Neural cell (in vitro differentiated cells): ENCODE results near the gene COX15. TPM values are rescaled to one million over a fixed set of nuclear protein-coding genes. Genes with fewer than 3 reads are reported as not detected.

Experiments used
- H2AFZ ChIP-seq: fragments of 200-600, 300-800 bp; sonication (generic), shearing (Covaris generic); 2 replicates; pipeline ENCODE4 v1.6.0; 2014; ENCODE audit warnings: low read depth, mild to moderate bottlenecking, antibody characterized with exemption, low read length, moderate library complexity
- H3F3A ChIP-seq: fragments of 200-600 bp; shearing (Covaris generic); 2 replicates; pipeline ENCODE4 v1.6.1; 2016; ENCODE audit warnings: mild to moderate bottlenecking, moderate library complexity, mixed read lengths, antibody characterized with exemption, low read length; ENCODE audit not compliant: insufficient read depth, poor library complexity, severe bottlenecking
- H3K27ac ChIP-seq: fragments of 200-600, 300-800 bp; sonication (generic), shearing (Covaris generic); 2 replicates; pipeline ENCODE4 v1.5.1; 2014; ENCODE audit warnings: mild to moderate bottlenecking, low read length, moderate library complexity
- H3K27me3 ChIP-seq: fragments of 300-800, 200-600 bp; sonication (generic), shearing (Covaris generic); 2 replicates; pipeline ENCODE4 v1.6.0; 2014; ENCODE audit warnings: mild to moderate bottlenecking, low read depth, low read length, moderate library complexity; ENCODE audit not compliant: insufficient read depth
- H3K36me3 ChIP-seq: fragments of 300-800, 200-600 bp; sonication (generic), shearing (Covaris generic); 2 replicates; pipeline ENCODE4 v1.5.1; 2014; ENCODE audit warnings: mild to moderate bottlenecking, antibody characterized with exemption, low read length, moderate library complexity; ENCODE audit not compliant: insufficient read depth
- H3K4me2 ChIP-seq: fragments of 300-800, 200-600 bp; sonication (generic), shearing (Covaris generic); 2 replicates; pipeline ENCODE4 v1.6.0; 2014; ENCODE audit warnings: mild to moderate bottlenecking, low read length
- H3K4me3 ChIP-seq: fragments of 300-800, 200-600 bp; sonication (generic), shearing (Covaris generic); 2 replicates; pipeline ENCODE4 v1.5.1; 2014; ENCODE audit warnings: mild to moderate bottlenecking, low read length, moderate library complexity
- H3K79me2 ChIP-seq: fragments of 200-600 bp; shearing (Covaris generic); replicated peaks from 2 replicates; pipeline ENCODE4 v1.6.0; 2014; ENCODE audit warnings: mild to moderate bottlenecking, low read length, moderate library complexity; ENCODE audit not compliant: insufficient read depth
- H3K9ac ChIP-seq: fragments of 300-800, 200-600 bp; sonication (generic), shearing (Covaris generic); 2 replicates; pipeline ENCODE4 v1.6.1; 2016; ENCODE audit warnings: mild to moderate bottlenecking, low read length, mixed read lengths
- H3K9me2 ChIP-seq: fragments of 200-600 bp; shearing (Covaris generic); 2 replicates; pipeline ENCODE4 v1.6.1; 2016; ENCODE audit warnings: mild to moderate bottlenecking, low read length, mixed read lengths; ENCODE audit not compliant: insufficient read depth
- H3K9me3 ChIP-seq: fragments of 200-600, 300-800 bp; sonication (generic), shearing (Covaris generic); 2 replicates; pipeline ENCODE4 v1.6.1; 2016; ENCODE audit warnings: mild to moderate bottlenecking, mixed run types, low read length, moderate library complexity, mixed read lengths
- H4K20me1 ChIP-seq: fragments of 200-600 bp; shearing (Covaris generic); 2 replicates; pipeline ENCODE4 v1.6.1; 2016; ENCODE audit warnings: mild to moderate bottlenecking, mixed run types; ENCODE audit not compliant: insufficient read depth
- EP300 ChIP-seq: fragments of 450-650 bp; conservative IDR thresholded peaks from 2 replicates; pipeline ENCODE4 v1.6.1; 2014; ENCODE audit warnings: antibody characterized with exemption, mild to moderate bottlenecking, moderate library complexity; ENCODE audit not compliant: poor library complexity, severe bottlenecking
- EZH2 ChIP-seq: fragments of 200-600, 300-800 bp; shearing (Covaris generic), sonication (generic); IDR thresholded peaks from 2 replicates; pipeline ENCODE4 v1.6.1; 2014; ENCODE audit warnings: antibody characterized with exemption, low read length, borderline replicate concordance, mild to moderate bottlenecking; ENCODE audit not compliant: insufficient read depth, poor library complexity, severe bottlenecking
- MXI1 ChIP-seq: fragments of 450-650 bp; conservative IDR thresholded peaks from 2 replicates; pipeline ENCODE4 v1.6.1; 2014; ENCODE audit warnings: antibody characterized with exemption, mild to moderate bottlenecking; ENCODE audit not compliant: poor library complexity, severe bottlenecking
- POLR2AphosphoS5 ChIP-seq: IDR thresholded peaks from 2 replicates; pipeline ENCODE4 v1.6.1; 2012
- RAD21 ChIP-seq: fragments of 450-650 bp; conservative IDR thresholded peaks from 2 replicates; pipeline ENCODE4 v1.6.1; 2014; ENCODE audit warnings: antibody characterized with exemption, mild to moderate bottlenecking, moderate library complexity
- SMC3 ChIP-seq: fragments of 450-650 bp; conservative IDR thresholded peaks from 2 replicates; pipeline ENCODE4 v1.6.1; 2014; ENCODE audit warnings: antibody characterized with exemption, mild to moderate bottlenecking, moderate library complexity; ENCODE audit not compliant: poor library complexity
- TAF1 ChIP-seq: IDR thresholded peaks from 2 replicates; pipeline ENCODE4 v1.6.1; 2012; ENCODE audit warnings: low read depth
- polyA plus RNA-seq: library from polyadenylated mRNA; depleted of rRNA; stranded (reverse); fragments of >200 nt; gene quantifications from 2 replicates; pipeline ENCODE4 v1.2.3, GENCODE V29; 2014
- TF ChIP-seq, protein P1 (sequence below): IDR thresholded peaks from 2 replicates; pipeline ENCODE4 v1.6.1; 2012; ENCODE audit warnings: borderline replicate concordance
- TF ChIP-seq, protein P2 (sequence below): fragments of 450-650 bp; IDR thresholded peaks from 2 replicates; pipeline ENCODE4 v1.5.1; 2014; ENCODE audit warnings: antibody characterized with exemption, mild to moderate bottlenecking, moderate library complexity; ENCODE audit not compliant: poor library complexity, severe bottlenecking

The COX15 gene
- polyA plus RNA-seq, 1 donor from 2014 or later: 42.3 TPM

DNA sequence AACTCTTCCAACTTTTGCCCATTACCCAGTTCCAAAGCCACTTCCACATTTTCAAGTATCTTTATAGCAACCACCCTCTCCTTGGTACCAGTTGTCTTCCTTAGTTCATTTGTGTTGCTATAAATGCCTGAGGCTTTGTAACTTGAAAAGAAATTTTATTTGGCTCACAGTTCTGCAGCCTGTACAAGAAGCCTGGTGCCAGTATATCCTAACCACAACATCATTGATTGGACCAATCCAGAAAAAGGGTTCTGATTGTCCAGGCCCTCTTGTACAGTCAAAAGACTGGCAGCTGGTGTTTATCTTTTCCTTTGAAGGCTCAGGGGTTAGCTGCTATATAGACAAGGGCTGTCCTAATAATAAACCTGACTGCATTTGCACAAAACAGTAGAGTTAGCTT lies 29.4 kb upstream of the COX15 start:
- Histone ChIP-seq H3K27ac (no peak overlapping the region), H3K4me2 (no peak overlapping the region), H3K9me3 (no peaks in the 10 kb centered on the region), H3F3A (no peaks in the 10 kb centered on the region), H3K36me3 (no peaks in the 10 kb centered on the region), H3K79me2 (no peaks in the 10 kb centered on the region), H3K9ac (no peak overlapping the region), H2AFZ (no peak overlapping the region), H4K20me1 (no peaks in the 10 kb centered on the region), H3K27me3 (no peaks in the 10 kb centered on the region), H3K9me2 (no peaks in the 10 kb centered on the region), H3K4me3 (no peak overlapping the region)
- TF ChIP-seq, protein P1, sequence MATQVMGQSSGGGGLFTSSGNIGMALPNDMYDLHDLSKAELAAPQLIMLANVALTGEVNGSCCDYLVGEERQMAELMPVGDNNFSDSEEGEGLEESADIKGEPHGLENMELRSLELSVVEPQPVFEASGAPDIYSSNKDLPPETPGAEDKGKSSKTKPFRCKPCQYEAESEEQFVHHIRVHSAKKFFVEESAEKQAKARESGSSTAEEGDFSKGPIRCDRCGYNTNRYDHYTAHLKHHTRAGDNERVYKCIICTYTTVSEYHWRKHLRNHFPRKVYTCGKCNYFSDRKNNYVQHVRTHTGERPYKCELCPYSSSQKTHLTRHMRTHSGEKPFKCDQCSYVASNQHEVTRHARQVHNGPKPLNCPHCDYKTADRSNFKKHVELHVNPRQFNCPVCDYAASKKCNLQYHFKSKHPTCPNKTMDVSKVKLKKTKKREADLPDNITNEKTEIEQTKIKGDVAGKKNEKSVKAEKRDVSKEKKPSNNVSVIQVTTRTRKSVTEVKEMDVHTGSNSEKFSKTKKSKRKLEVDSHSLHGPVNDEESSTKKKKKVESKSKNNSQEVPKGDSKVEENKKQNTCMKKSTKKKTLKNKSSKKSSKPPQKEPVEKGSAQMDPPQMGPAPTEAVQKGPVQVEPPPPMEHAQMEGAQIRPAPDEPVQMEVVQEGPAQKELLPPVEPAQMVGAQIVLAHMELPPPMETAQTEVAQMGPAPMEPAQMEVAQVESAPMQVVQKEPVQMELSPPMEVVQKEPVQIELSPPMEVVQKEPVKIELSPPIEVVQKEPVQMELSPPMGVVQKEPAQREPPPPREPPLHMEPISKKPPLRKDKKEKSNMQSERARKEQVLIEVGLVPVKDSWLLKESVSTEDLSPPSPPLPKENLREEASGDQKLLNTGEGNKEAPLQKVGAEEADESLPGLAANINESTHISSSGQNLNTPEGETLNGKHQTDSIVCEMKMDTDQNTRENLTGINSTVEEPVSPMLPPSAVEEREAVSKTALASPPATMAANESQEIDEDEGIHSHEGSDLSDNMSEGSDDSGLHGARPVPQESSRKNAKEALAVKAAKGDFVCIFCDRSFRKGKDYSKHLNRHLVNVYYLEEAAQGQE: no peak
- no peak for TF ChIP-seq TAF1
- TF ChIP-seq RAD21: no peak
- TF ChIP-seq EZH2: no peak
- TF ChIP-seq POLR2AphosphoS5: no peak
- TF ChIP-seq SMC3: no peak
- no peak for TF ChIP-seq MXI1
- TF ChIP-seq, protein P2, sequence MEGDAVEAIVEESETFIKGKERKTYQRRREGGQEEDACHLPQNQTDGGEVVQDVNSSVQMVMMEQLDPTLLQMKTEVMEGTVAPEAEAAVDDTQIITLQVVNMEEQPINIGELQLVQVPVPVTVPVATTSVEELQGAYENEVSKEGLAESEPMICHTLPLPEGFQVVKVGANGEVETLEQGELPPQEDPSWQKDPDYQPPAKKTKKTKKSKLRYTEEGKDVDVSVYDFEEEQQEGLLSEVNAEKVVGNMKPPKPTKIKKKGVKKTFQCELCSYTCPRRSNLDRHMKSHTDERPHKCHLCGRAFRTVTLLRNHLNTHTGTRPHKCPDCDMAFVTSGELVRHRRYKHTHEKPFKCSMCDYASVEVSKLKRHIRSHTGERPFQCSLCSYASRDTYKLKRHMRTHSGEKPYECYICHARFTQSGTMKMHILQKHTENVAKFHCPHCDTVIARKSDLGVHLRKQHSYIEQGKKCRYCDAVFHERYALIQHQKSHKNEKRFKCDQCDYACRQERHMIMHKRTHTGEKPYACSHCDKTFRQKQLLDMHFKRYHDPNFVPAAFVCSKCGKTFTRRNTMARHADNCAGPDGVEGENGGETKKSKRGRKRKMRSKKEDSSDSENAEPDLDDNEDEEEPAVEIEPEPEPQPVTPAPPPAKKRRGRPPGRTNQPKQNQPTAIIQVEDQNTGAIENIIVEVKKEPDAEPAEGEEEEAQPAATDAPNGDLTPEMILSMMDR: no peak
- TF ChIP-seq EP300: no peak

DNA sequence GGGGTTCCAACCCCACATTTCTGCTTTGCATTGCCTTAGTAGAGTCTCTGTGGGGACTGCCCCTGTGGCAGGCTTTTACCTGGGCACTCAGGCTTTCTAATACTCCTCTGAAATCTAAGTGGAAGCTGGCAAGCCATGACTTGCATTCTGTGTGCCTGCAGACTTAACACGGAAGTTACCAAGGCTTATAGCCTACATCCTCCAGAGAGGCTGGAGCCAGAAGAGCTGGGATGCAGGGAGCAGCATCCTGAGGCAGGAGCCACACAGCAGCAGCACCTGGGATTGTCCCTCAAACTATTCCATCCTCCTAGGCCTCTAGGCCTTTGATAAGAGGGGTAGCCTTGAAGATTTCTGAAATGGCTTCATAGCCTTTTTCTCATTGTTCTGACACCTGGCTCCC lies 28.4 kb upstream of the COX15 start:
- no peak overlapping the region for H3K27ac ChIP-seq
- no peaks in the 10 kb centered on the region for H3K9me2 ChIP-seq
- H3K9ac ChIP-seq: no peak overlapping the region
- H3K4me2 ChIP-seq: no peak overlapping the region
- no peaks in the 10 kb centered on the region for H3K79me2 ChIP-seq
- no peak overlapping the region for H2AFZ ChIP-seq
- H3K9me3 ChIP-seq: no peaks in the 10 kb centered on the region
- H4K20me1 ChIP-seq: no peaks in the 10 kb centered on the region
- H3K4me3 ChIP-seq: no peak overlapping the region
- H3K36me3 ChIP-seq: no peaks in the 10 kb centered on the region
- H3K27me3 ChIP-seq: no peaks in the 10 kb centered on the region
- TF ChIP-seq RAD21 (no peak), MXI1 (no peak), TAF1 (no peak), EZH2 (no peak), POLR2AphosphoS5 (no peak), EP300 (no peak), SMC3 (no peak)
- TF ChIP-seq, protein P1: no peak
- TF ChIP-seq, protein P2: no peak
- H3F3A ChIP-seq: no peaks in the 10 kb centered on the region
